MM.1S (cell line): Measurements from ENCODE around the gene NCAPD3.

Source experiments
- DNase-seq: peaks from one replicate; pipeline ENCODE4 v3.0.0-alpha.2; 2015
- H2AFZ ChIP-seq: fragments of 300-600 bp; sonication (generic); 2 replicates; pipeline ENCODE4 v1.6.0; 2016; ENCODE audit warnings: antibody characterized with exemption, low read length
- H3F3A ChIP-seq: fragments of 300-600 bp; sonication (generic); 2 replicates; pipeline ENCODE4 v1.6.1; 2016; ENCODE audit warnings: mild to moderate bottlenecking, antibody characterized with exemption, low read length, moderate library complexity, mixed read lengths; ENCODE audit not compliant: insufficient read depth
- H3K27ac ChIP-seq: fragments of 300-600 bp; sonication (generic); 2 replicates; pipeline ENCODE4 v1.5.1; 2016; ENCODE audit warnings: mild to moderate bottlenecking, low read length
- H3K27me3 ChIP-seq: fragments of 300-600 bp; sonication (generic); replicated peaks from 2 replicates; pipeline ENCODE4 v1.6.0; 2016; ENCODE audit warnings: low read length; ENCODE audit not compliant: insufficient read depth
- H3K36me3 ChIP-seq: fragments of 300-600 bp; sonication (generic); replicated peaks from 2 replicates; pipeline ENCODE4 v1.6.1; 2016; ENCODE audit warnings: mild to moderate bottlenecking, low read length, mixed read lengths; ENCODE audit not compliant: insufficient read depth
- H3K4me1 ChIP-seq: fragments of 300-600 bp; sonication (generic); 2 replicates; pipeline ENCODE4 v1.6.1; 2016; ENCODE audit warnings: low read length, mixed read lengths
- H3K4me2 ChIP-seq: fragments of 300-600 bp; sonication (generic); 2 replicates; pipeline ENCODE4 v1.6.0; 2016; ENCODE audit warnings: low read depth, low read length
- H3K4me3 ChIP-seq: fragments of 300-600 bp; sonication (generic); 2 replicates; pipeline ENCODE4 v1.5.1; 2016; ENCODE audit warnings: low read length, mixed read lengths
- H3K79me2 ChIP-seq: fragments of 300-600 bp; sonication (generic); 2 replicates; pipeline ENCODE4 v1.6.1; 2016; ENCODE audit warnings: mixed run types, low read length, mixed read lengths
- H3K9ac ChIP-seq: fragments of 300-600 bp; sonication (generic); 2 replicates; pipeline ENCODE4 v1.6.1; 2016; ENCODE audit warnings: low read length, mixed read lengths
- H3K9me2 ChIP-seq: fragments of 300-600 bp; sonication (generic); replicated peaks from 2 replicates; pipeline ENCODE4 v1.6.1; 2016; ENCODE audit warnings: mild to moderate bottlenecking, low read length, mixed read lengths; ENCODE audit not compliant: insufficient read depth
- H3K9me3 ChIP-seq: fragments of 300-600 bp; sonication (generic); replicated peaks from 2 replicates; pipeline ENCODE4 v1.6.1; 2016; ENCODE audit warnings: mild to moderate bottlenecking, low read length, mixed read lengths; ENCODE audit not compliant: insufficient read depth
- H4K20me1 ChIP-seq: fragments of 300-600 bp; sonication (generic); 2 replicates; pipeline ENCODE4 v1.6.1; 2016; ENCODE audit warnings: mild to moderate bottlenecking, low read length, moderate library complexity, mixed read lengths; ENCODE audit not compliant: insufficient read depth
- CTCF ChIP-seq: fragments of 300-600 bp; sonication (generic); IDR thresholded peaks from 2 replicates; pipeline ENCODE4 v1.5.1; 2016; ENCODE audit warnings: antibody characterized with exemption, low read length, mixed read lengths
- EZH2 ChIP-seq: fragments of 300-600 bp; sonication (generic); optimal IDR thresholded peaks from 2 replicates; pipeline ENCODE3; 2017; ENCODE audit warnings: low read depth, mild to moderate bottlenecking, antibody characterized with exemption, low read length, mixed read lengths
- EZH2phosphoT487 ChIP-seq: fragments of 300-600 bp; sonication (generic); IDR thresholded peaks from 2 replicates; pipeline ENCODE4 v1.6.1; 2018; ENCODE audit warnings: antibody characterized with exemption, low read length

Gene NCAPD3

DNA sequence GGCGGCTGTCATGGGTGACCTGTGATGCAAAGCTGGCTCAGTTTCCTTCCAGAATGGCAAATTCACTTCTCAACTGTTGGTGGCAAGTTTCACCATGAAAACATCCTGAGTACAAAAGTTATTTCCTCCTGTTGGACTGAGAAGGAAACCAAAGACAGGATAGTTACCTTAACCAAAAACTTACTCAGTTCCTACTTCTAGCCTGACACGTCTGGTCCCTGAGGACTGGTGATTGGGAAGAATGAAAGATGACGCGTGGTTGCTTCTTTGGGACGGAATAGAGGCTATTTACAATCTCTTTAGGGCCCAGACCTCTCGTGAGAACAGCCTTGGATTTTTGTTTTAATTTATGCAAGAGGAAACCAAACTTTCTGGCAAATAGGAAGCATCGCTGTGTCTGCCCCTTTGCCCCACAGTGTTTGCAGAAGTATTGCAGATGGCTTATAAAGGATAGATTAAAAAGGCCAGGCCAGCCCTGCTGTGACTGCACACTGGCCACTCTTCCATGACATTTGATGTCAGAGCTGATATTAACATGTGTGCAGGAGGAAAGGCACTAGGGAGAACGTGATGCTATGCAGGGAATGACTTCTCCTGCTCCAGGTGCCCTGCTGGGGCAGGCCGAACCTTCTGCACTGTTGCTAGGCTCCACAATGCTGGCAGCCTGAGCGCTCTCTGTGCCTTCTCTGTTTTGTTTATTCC, 8.3 kb upstream of the NCAPD3 start:
- Histone ChIP-seq H3K27me3 (no peaks in the 10 kb centered on the region), H3F3A (no peaks in the 10 kb centered on the region), H3K9me2 (no peaks in the 10 kb centered on the region), H3K4me1 (peaks cover 12% of the 10 kb centered on the region; the same call in 1 of the 2 replicates), H3K27ac (no peak overlapping the region), H3K79me2 (peaks cover 82% of the 10 kb centered on the region), H3K36me3 (no peaks in the 10 kb centered on the region), H3K4me3 (no peak overlapping the region), H4K20me1 (no peaks in the 10 kb centered on the region), H3K4me2 (no peak overlapping the region), H2AFZ (no peak overlapping the region), H3K9me3 (no peaks in the 10 kb centered on the region), H3K9ac (no peak overlapping the region)
- TF ChIP-seq EZH2phosphoT487 (no peak), EZH2 (no peak), CTCF (no peak)
- no peak for DNase-seq

DNA sequence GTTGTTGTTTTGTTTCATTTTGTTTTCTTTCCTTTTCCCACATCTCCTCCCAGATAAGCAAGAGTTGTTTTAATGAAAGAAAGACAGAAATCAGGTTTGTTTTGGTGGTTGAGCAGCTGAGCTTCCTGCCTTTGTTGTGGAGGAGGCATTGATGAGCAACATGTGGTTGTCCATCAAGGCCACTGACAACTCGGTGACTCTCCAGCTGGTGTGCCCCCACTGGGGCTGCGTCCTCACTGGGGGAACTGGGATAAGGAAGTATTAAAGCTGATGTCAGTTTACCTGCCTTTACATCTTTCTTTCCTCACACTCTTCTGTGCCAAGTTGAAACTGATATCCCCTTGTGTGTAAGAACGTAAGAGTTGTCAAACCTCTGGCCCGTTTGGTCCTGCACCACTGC, 6.6 kb upstream of the NCAPD3 start:
- H3K9me3 ChIP-seq: no peaks in the 10 kb centered on the region
- H3K9ac ChIP-seq: no peak overlapping the region
- H3F3A ChIP-seq: no peaks in the 10 kb centered on the region
- H3K4me1 ChIP-seq: peaks cover 21% of the 10 kb centered on the region
- no peaks in the 10 kb centered on the region for H3K9me2 ChIP-seq
- peaks cover 94% of the 10 kb centered on the region for H3K79me2 ChIP-seq
- no peak overlapping the region for H2AFZ ChIP-seq
- no peak overlapping the region for H3K27ac ChIP-seq
- H3K36me3 ChIP-seq: no peaks in the 10 kb centered on the region
- H4K20me1 ChIP-seq: no peaks in the 10 kb centered on the region
- no peak overlapping the region for H3K4me2 ChIP-seq
- no peak for DNase-seq
- H3K27me3 ChIP-seq: no peaks in the 10 kb centered on the region
- H3K4me3 ChIP-seq: no peak overlapping the region
- TF ChIP-seq EZH2phosphoT487 (no peak), CTCF (no peak), EZH2 (no peak)

DNA sequence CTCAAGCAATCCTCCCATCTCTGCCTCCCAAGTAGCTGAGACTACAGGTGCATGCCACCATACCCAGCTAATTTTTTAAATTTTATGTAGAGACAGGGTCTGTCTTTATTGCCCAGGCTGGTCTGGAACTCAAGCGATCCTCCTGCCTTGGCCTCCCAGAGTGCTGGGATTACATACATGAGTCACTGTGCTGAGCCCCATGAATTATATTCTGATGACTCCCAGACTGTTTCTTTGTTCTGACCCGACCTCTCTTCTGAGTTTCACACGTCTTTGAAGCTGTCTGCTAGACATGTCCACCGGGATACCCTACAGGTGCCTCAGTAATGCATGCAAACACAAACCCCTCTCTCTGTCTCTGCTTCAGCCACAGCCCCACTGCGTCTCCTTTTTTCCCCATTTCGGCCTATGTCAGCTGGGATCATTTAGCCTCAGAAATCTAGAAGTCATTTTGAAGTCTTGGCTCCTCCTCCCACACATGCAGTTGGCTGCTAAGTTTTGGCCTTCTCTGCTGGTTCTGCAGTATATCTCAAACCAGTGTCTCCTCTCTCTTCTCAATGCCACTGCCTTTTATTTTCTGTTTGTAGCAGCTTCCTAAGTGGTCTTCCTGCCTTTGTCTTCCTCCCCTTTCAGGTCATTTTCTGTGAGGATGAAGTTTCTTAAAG, 5.5 kb upstream of the NCAPD3 start:
- Histone ChIP-seq H3K4me3 (no peak overlapping the region), H3K9me3 (no peaks in the 10 kb centered on the region), H3K27ac (no peak overlapping the region), H3K79me2 (peaks cover 91% of the 10 kb centered on the region), H3K4me1 (peaks cover 21% of the 10 kb centered on the region), H2AFZ (no peak overlapping the region), H3K9ac (no peak overlapping the region), H3K27me3 (no peaks in the 10 kb centered on the region), H3K36me3 (no peaks in the 10 kb centered on the region), H3F3A (peaks cover under 1% of the 10 kb centered on the region; the same call in 1 of the 2 replicates), H3K4me2 (no peak overlapping the region), H3K9me2 (no peaks in the 10 kb centered on the region), H4K20me1 (no peaks in the 10 kb centered on the region)
- no peak for DNase-seq
- TF ChIP-seq EZH2phosphoT487 (no peak), EZH2 (no peak), CTCF (no peak)
